Peyer's patch (tissue), 4 donors: ENCODE measurements around the gene HECTD4.

Source experiments
- CTCF ChIP-seq, 6 experiments: fragments of 450-650 bp in 4 of 6; fragments of 200-600 bp in 2 of 6; sonication (generic) in 1 of 6; IDR thresholded peaks; one replicate each; pipeline ENCODE4 v1.5.1; 2017 to 2019; ENCODE audit warnings: antibody characterized with exemption in 6 of 6, mild to moderate bottlenecking in 3 of 6, moderate library complexity in 1 of 6
- POLR2A ChIP-seq, 2 donors: fragments of 450-650 bp; IDR thresholded peaks; one replicate each; pipeline ENCODE4 v1.5.1; 2017; ENCODE audit warnings: antibody characterized with exemption in 2 of 2, mild to moderate bottlenecking in 2 of 2, moderate library complexity in 2 of 2

- TF ChIP-seq CTCF (IDR thresholded peaks at IDR 0.05), result no peak
- no peak for TF ChIP-seq POLR2A (IDR thresholded peaks at IDR 0.05)
Observed at GRCh38 chr12:112305951-112306350, 76.3 kb downstream of the HECTD4 start.
